Fibroblast of mammary gland (primary cell): ENCODE data around the gene KASH5.
A peak's percentile ranks its signal among the peaks of the same experiment; 100 is the strongest.

Source experiments
- DNase-seq: peaks from one replicate; pipeline ENCODE4 v3.0.0-alpha.2; 2010; ENCODE audit warnings: low read depth
- H3K4me3 ChIP-seq: 2 replicates; pipeline ENCODE4 v1.5.1; 2011; ENCODE audit warnings: low read depth, mild to moderate bottlenecking, low read length, moderate library complexity; ENCODE audit not compliant: control insufficient read depth
- TF ChIP-seq, protein P1 (sequence below): conservative IDR thresholded peaks from 2 replicates; pipeline ENCODE4 v1.5.1; 2011; ENCODE audit warnings: low read depth, low read length, inconsistent platforms; ENCODE audit not compliant: control insufficient read depth, insufficient read depth

The KASH5 gene

GRCh38 chr19:49448432-49448786, 60.4 kb downstream of the KASH5 start:
- TF ChIP-seq, protein P1, sequence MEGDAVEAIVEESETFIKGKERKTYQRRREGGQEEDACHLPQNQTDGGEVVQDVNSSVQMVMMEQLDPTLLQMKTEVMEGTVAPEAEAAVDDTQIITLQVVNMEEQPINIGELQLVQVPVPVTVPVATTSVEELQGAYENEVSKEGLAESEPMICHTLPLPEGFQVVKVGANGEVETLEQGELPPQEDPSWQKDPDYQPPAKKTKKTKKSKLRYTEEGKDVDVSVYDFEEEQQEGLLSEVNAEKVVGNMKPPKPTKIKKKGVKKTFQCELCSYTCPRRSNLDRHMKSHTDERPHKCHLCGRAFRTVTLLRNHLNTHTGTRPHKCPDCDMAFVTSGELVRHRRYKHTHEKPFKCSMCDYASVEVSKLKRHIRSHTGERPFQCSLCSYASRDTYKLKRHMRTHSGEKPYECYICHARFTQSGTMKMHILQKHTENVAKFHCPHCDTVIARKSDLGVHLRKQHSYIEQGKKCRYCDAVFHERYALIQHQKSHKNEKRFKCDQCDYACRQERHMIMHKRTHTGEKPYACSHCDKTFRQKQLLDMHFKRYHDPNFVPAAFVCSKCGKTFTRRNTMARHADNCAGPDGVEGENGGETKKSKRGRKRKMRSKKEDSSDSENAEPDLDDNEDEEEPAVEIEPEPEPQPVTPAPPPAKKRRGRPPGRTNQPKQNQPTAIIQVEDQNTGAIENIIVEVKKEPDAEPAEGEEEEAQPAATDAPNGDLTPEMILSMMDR: no peak
- no peak for DNase-seq
- H3K4me3 ChIP-seq: no peak overlapping the region

DNA sequence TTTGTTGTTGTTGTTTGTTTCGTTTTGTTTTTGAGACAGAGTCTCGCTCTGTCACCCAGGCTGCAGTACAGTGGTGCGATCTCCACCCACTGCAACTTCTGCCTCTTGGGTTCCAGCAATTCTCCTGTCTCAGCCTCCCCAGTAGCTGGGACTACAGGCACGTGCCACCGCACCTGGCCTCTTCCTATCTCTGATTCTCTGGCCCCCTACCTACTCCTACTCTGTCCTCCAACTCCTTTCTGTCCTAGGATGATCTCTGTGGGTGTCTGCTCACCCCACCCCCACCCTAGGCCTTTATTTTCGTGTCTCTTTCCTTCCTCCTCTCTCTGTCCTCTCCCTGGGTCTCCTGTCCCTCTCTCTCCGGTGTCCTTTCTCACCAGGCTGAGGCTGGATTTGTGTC, 62.4 kb downstream of the KASH5 start:
- peak overlapping the region; percentile 98 for H3K4me3 ChIP-seq
- no peak for DNase-seq
- TF ChIP-seq, protein P1: no peak

GRCh38 chr19:49451430-49452181, 63.6 kb downstream of the KASH5 start, which contains the start of gene PIH1D1:
TSS of gene PIH1D1 (minus strand) at chr19:49451814. CDS start at chr19:49451574, 240 bp downstream.
- H3K4me3 ChIP-seq: peak within 1 kb of the TSS; percentile 98
- TF ChIP-seq, protein P1: peak; percentile 9
- peak; percentile 99 for DNase-seq

DNA sequence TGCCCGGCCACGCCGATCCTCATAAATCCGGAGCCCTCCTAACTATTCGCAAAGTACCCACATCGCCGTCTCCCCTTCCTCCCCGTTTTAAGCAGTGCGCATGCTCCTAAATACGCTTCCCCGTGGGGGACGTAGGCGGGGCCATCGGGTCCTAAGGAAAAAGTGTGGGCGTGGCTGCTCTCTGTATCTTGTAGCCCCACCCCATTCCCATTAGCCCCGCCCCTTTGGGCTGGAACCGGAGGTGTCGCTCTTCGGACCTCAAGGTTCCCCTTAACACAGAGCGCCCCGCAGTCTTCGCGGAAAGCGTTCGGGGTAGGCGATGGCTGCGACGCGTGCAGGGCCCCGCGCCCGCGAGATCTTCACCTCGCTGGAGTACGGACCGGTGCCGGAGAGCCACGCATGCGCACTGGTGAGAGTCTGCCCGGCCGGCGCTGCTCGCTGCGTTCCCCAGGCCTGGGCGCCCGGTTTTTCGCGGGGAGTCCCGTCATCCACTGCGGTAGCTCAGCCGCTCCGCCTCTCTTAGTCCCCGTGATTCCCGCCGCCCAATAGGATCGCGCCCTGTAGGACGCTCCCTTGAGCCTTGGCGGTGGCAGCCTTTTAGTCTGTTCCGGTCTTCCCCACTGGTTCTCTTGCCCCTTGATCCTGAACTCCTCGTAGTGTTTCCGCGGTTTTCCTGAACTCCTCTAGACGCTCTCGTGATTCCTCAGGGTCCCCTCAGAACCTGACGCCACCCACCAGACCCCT, 65.1 kb downstream of the KASH5 start, which contains the start of gene ALDH16A1:
ALDH16A1 (plus strand) TSS at position 213 of the 744 bp plus-strand sequence; CDS start at position 320, 107 bp downstream.
- peak; percentile 96 for DNase-seq
- peak within 1 kb of the TSS; percentile 88 for H3K4me3 ChIP-seq
- TF ChIP-seq, protein P1: no peak

DNA sequence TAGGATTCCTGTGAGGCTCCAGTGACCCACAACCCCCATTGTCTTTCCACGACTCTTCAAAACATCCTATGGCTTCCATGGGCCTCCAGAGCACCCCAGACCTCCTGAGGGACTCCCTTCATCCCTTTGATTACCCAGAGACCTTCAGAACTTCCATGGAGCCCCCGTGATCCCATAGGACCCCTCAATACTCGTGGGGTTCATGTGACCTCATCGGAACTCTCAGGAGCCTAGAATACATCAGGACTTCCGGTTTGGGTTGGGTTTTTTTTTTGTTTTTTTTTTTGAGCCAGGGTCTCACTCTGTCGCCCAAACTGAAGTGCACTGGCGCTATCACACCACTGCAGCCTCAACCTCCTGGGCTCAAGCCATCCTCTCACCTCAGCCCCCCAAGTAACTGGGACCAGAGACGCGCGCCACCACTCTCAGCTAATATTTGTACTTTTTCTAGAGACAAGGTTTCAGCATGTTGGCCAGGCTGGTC, 65.8 kb downstream of the KASH5 start:
- no peak for DNase-seq
- TF ChIP-seq, protein P1: no peak
- peak overlapping the region; percentile 88 for H3K4me3 ChIP-seq

DNA sequence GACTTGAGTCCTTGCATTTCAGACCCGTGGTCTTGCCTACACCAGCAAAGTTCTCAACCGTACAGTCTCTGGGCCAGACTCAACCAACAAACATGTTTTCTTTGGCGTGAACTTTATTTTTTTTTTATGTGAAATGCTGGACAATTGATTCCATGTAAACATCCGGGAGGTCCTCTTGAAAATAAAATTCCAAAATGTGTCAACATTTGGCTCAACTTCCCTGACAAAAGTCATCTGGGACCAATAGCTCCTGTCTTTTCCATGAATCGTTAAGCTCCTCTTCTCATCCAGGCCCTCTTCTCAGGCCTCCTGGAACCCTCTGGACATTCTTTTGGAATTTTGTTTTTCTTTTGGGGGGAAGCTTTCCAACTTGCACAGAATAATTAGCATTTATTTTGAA, 67.7 kb downstream of the KASH5 start:
- DNase-seq: peak; percentile 42
- TF ChIP-seq, protein P1: no peak
- no peak overlapping the region for H3K4me3 ChIP-seq
